Activated CD4-positive, alpha-beta T cell treated with anti-CD3 and anti-CD28 coated beads, Interleukin-2, amount 10 ng/mL, durations not matched to agents 7 days and 5 days (primary cell): ENCODE data around the gene TIPARP. TPM values are rescaled to one million over a fixed set of nuclear protein-coding genes. Genes with fewer than 3 reads are reported as not detected.

ENCODE experiments used
- CTCF ChIA-PET: fragments of 350-600 bp; sonication (Branson Sonifier 250); formaldehyde crosslinking; loops from one replicate; lab custom pipeline; 2021; ENCODE audit warnings: antibody characterized with exemption; lab: Charles Lee
- POLR2A ChIA-PET: fragments of 350-600 bp; sonication (Branson Sonifier 250); formaldehyde crosslinking; loops from one replicate; lab custom pipeline; 2021; ENCODE audit warnings: antibody characterized with exemption; lab: Charles Lee
- DNase-seq: peaks from one replicate; pipeline ENCODE4 v3.0.0-alpha.2; 2020
- H3K27ac Mint-ChIP-seq: one replicate; pipeline ENCODE4 v1.8.0; 2021; ENCODE audit warnings: mild to moderate bottlenecking, moderate library complexity, mixed read lengths
- H3K27me3 Mint-ChIP-seq: one replicate; pipeline ENCODE4 v1.8.0; 2021; ENCODE audit warnings: mixed read lengths
- H3K36me3 Mint-ChIP-seq: one replicate; pipeline ENCODE4 v1.8.0; 2021; ENCODE audit warnings: low read depth, mixed read lengths
- H3K4me1 Mint-ChIP-seq: one replicate; pipeline ENCODE4 v1.8.0; 2021; ENCODE audit warnings: mixed read lengths
- H3K4me3 Mint-ChIP-seq: one replicate; pipeline ENCODE4 v1.8.0; 2021; ENCODE audit warnings: mild to moderate bottlenecking, moderate library complexity, mixed read lengths
- H3K9me3 Mint-ChIP-seq: one replicate; pipeline ENCODE4 v1.8.0; 2021; ENCODE audit warnings: mixed read lengths
- total RNA-seq, 2 experiments: library from RNA; stranded (reverse); gene quantifications; one replicate each; pipeline ENCODE4 v1.2.3, GENCODE V29; 2021

The TIPARP gene
- total RNA-seq, 2 experiments from 2014 or later = 58.0 to 66.0 TPM

DNA sequence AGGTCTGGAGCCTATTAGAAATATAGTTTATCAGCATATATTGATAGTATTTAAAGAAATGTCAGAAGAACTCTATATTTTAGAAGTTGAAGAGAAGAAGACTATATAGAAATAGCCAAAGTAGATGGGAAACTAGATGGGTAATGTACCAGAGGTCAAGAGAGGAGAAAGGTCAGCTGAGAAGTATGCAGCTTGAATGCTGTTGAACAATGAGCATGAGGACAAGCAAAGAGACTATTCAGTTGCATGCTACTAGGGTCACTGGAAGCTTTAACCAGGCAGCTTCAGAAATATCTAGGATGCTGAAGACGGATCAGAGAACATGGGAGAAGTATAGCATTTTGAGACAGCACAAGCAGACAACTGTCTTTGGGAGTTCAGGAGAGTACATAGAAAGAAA lies 19.6 kb upstream of the TIPARP start:
- Mint-ChIP-seq H3K27ac (no peak overlapping the region), H3K9me3 (peaks cover 4% of the 10 kb centered on the region), H3K4me3 (no peak overlapping the region), H3K4me1 (peaks cover 8% of the 10 kb centered on the region), H3K36me3 (no peaks in the 10 kb centered on the region), H3K27me3 (peaks cover 12% of the 10 kb centered on the region)
- CTCF ChIA-PET = interaction anchor here (0.8 to 1.6 kb wide), 6 partner anchors 10 to 427 kb away, joined by 3 to 5 read pairs (median 4); no protein-coding TSS in a partner anchor
- DNase-seq = no peak
- POLR2A ChIA-PET = no interaction called here

GRCh38 chr3:156655819-156656550 lies 18.4 kb upstream of the TIPARP start:
- DNase-seq = no peak
- H3K9me3 Mint-ChIP-seq = peaks cover 4% of the 10 kb centered on the region
- H3K27me3 Mint-ChIP-seq = peaks cover 9% of the 10 kb centered on the region
- CTCF ChIA-PET = interaction anchor here (0.6 to 1.6 kb wide), 4 partner anchors 8 to 536 kb away, joined by 3 to 5 read pairs (median 4); partner anchors contain the start of gene KCNAB1
- H3K4me3 Mint-ChIP-seq = no peak overlapping the region
- POLR2A ChIA-PET = interaction anchor here (0.7 kb wide), 1 partner anchor 9 kb away, joined by 4 read pairs; no protein-coding TSS in a partner anchor
- H3K4me1 Mint-ChIP-seq = peaks cover 11% of the 10 kb centered on the region
- no peaks in the 10 kb centered on the region for H3K36me3 Mint-ChIP-seq
- no peak overlapping the region for H3K27ac Mint-ChIP-seq

DNA sequence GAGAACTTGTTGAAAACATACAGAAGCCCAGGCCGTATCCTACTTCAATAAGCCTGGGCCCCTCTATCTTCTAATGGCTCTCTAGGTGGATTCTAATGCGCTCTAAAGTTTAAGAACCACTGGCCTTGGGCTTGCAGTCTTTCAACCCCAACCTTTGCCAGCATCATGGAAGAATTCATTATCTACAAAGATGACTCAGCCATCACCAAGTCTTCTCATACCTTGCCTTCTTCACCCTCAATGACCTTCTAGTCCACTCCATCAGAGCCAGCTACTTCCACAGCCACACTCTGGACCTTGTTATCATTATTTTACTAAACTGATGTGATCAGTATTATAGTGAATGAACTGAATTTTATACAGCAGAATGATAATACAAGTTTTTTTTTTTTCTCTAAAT lies 16.9 kb upstream of the TIPARP start:
- no peaks in the 10 kb centered on the region for H3K36me3 Mint-ChIP-seq
- H3K4me3 Mint-ChIP-seq = no peak overlapping the region
- POLR2A ChIA-PET = no interaction called here
- H3K27ac Mint-ChIP-seq = no peak overlapping the region
- no peak for DNase-seq
- peaks cover 23% of the 10 kb centered on the region for H3K4me1 Mint-ChIP-seq
- H3K27me3 Mint-ChIP-seq = peaks cover 5% of the 10 kb centered on the region
- peaks cover 6% of the 10 kb centered on the region for H3K9me3 Mint-ChIP-seq
- CTCF ChIA-PET = no interaction called here

DNA sequence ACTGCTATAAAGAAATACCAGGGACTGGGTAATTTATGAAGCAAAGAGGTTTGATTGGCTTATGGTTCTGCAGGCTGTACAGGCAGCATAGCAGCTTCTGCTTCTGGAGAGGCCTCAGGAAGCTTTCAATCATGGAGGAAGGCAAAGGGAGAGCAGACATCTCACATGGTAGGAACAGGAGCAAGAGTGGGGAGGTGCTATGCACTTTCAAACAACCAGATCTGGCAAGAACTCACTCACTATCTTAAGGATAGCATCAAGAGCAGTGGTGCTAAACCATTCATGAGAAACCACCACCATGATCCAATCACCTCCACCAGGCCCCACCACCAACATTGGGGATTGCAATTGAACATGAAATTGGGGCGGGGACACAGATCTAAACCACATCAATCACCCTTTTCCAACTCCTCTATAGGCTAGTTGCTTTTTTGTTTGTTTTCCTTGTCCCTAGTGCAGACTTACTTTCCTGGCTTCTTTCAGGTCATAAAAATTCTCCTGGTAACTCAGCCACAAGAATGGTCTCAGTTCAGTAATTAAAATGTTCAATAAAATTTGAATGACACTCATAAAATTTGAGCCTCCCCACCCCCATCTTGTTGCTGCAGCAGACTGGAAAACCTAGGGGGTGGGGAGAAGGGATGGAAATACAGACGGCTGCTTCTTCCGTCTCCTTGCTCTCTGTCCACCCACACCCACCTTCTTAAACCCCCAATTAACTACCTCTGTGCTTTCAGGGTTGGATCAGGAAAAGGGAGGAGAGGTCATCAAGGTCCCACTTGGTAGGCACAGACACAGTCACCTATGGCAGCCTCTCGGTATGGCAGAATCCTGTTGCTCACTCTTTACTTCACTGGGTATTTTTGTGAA lies 16.3 kb upstream of the TIPARP start:
- POLR2A ChIA-PET = no interaction called here
- H3K4me3 Mint-ChIP-seq = no peak overlapping the region

GRCh38 chr3:156658732-156659090 lies 15.7 kb upstream of the TIPARP start:
- Mint-ChIP-seq H3K36me3 (peaks cover 7% of the 10 kb centered on the region), H3K4me1 (peaks cover 31% of the 10 kb centered on the region), H3K4me3 (no peak overlapping the region), H3K27me3 (peaks cover 5% of the 10 kb centered on the region), H3K27ac (no peak overlapping the region), H3K9me3 (peaks cover 6% of the 10 kb centered on the region)
- ChIA-PET POLR2A (no interaction called here), CTCF (no interaction called here)
- DNase-seq = no peak

More for the DNA sequence above, 16.3 kb upstream of the TIPARP start:
- peaks cover 27% of the 10 kb centered on the region for H3K4me1 Mint-ChIP-seq
- CTCF ChIA-PET = no interaction called here
- peaks cover 6% of the 10 kb centered on the region for H3K9me3 Mint-ChIP-seq
- H3K27ac Mint-ChIP-seq = no peak overlapping the region
- no peak for DNase-seq
- H3K27me3 Mint-ChIP-seq = peaks cover 5% of the 10 kb centered on the region
- H3K36me3 Mint-ChIP-seq = peaks cover 4% of the 10 kb centered on the region

DNA sequence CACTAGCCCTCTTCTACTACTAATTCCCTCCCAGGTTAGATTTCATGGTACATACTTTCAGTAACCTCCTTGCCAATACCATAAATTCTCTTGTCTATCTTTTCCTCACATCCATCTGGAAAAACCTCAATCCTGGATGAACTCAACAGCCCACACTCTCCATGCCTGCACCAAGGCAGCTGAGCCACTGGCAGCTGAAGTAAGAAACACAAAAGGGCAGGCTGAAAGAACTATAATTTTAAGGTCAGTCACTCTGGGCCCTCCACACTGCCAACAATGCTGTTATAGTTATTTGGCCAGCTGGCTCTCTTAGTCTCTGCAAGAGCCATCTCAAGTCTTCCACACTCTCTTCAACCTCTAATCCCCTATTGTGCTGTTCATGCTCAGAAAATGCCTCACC lies 15.1 kb upstream of the TIPARP start:
- Mint-ChIP-seq H3K27ac (no peak overlapping the region), H3K9me3 (peaks cover 6% of the 10 kb centered on the region), H3K4me1 (peaks cover 37% of the 10 kb centered on the region), H3K36me3 (peaks cover 7% of the 10 kb centered on the region), H3K4me3 (no peak overlapping the region), H3K27me3 (peaks cover 3% of the 10 kb centered on the region)
- ChIA-PET CTCF (no interaction called here), POLR2A (no interaction called here)
- DNase-seq = no peak

DNA sequence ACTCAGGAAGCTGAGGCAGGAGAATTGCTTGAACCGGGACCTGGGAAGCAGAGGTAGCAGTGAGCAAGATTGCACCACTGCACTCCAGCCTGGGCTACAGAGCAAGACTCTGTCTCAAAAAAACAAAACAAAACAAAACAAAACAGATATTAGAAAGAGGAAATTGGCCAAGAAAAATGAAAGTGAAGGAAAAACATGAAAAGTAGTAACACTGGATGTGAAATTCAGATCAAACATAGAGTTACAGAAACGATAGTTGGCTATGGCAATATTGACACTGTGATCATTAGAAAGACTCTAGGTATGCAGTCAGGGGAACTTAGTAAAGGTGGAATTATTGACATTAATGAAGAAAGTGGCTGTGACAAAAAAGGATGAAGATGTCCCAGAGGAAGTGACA lies 13.2 kb upstream of the TIPARP start:
- H3K27ac Mint-ChIP-seq = peak overlapping the region; percentile 47
- CTCF ChIA-PET = interaction anchor here (0.8 to 5.1 kb wide), 4 partner anchors 13 to 107 kb away, joined by 3 to 28 read pairs (median 3); partner anchors contain the start of genes SSR3 and TIPARP

GRCh38 chr3:156664011-156664830 lies 10.2 kb upstream of the TIPARP start:
- peak overlapping the region; percentile 93 for H3K27ac Mint-ChIP-seq
- peaks cover 21% of the 10 kb centered on the region for H3K36me3 Mint-ChIP-seq
- ChIA-PET POLR2A (interaction anchor here (0.8 kb wide), 1 partner anchor 11 kb away, joined by 4 read pairs; no protein-coding TSS in a partner anchor), CTCF (interaction anchor here (1.2 to 5.1 kb wide), 4 partner anchors 9 to 109 kb away, joined by 3 to 28 read pairs (median 4); partner anchors contain the start of gene TIPARP)
- H3K4me1 Mint-ChIP-seq = peaks cover 75% of the 10 kb centered on the region
- DNase-seq = no peak
- peak overlapping the region; percentile 46 for H3K4me3 Mint-ChIP-seq
- H3K9me3 Mint-ChIP-seq = peaks cover 7% of the 10 kb centered on the region
- no peaks in the 10 kb centered on the region for H3K27me3 Mint-ChIP-seq

More for the DNA sequence above, 13.2 kb upstream of the TIPARP start:
- no peak for DNase-seq
- H3K4me3 Mint-ChIP-seq = no peak overlapping the region
- POLR2A ChIA-PET = no interaction called here
- peaks cover 53% of the 10 kb centered on the region for H3K4me1 Mint-ChIP-seq
- no peaks in the 10 kb centered on the region for H3K27me3 Mint-ChIP-seq
- peaks cover 9% of the 10 kb centered on the region for H3K9me3 Mint-ChIP-seq
- H3K36me3 Mint-ChIP-seq = peaks cover 13% of the 10 kb centered on the region

DNA sequence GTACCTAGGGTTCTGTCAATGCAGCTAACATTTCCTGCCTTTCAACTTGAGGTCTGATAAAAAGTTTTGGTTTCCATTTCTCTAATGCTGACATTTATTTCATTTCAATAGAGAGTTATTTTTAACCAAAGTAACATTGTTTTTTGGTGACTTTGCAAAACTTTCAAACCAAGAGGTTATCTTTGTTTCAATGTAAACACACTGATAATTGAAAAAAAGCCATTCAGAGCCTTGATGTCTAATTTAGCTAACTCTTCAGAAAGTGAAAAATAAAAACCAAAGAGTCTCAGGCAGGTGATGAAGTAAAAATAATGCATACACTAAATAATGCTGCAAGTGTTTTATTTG lies 9.6 kb upstream of the TIPARP start:
- no peaks in the 10 kb centered on the region for H3K27me3 Mint-ChIP-seq
- peak overlapping the region; percentile 46 for H3K4me3 Mint-ChIP-seq
- DNase-seq = no peak
- ChIA-PET CTCF (interaction anchor here (0.5 to 5.1 kb wide), 4 partner anchors 9 to 42 kb away, joined by 3 to 28 read pairs (median 4); partner anchors contain the start of gene TIPARP), POLR2A (interaction anchor here (0.8 kb wide), 1 partner anchor 11 kb away, joined by 4 read pairs; no protein-coding TSS in a partner anchor)
- H3K4me1 Mint-ChIP-seq = peaks cover 76% of the 10 kb centered on the region
- H3K36me3 Mint-ChIP-seq = peaks cover 21% of the 10 kb centered on the region
- H3K9me3 Mint-ChIP-seq = peaks cover 7% of the 10 kb centered on the region
- H3K27ac Mint-ChIP-seq = peak overlapping the region; percentile 93

- Mint-ChIP-seq H3K9me3 (peaks cover 7% of the 10 kb centered on the region), H3K4me3 (peak overlapping the region; percentile 46), H3K36me3 (peaks cover 21% of the 10 kb centered on the region), H3K27me3 (no peaks in the 10 kb centered on the region), H3K27ac (peak overlapping the region; percentile 93), H3K4me1 (peaks cover 80% of the 10 kb centered on the region)
- CTCF ChIA-PET = interaction anchor here (0.5 to 5.1 kb wide), 6 partner anchors 9 to 60 kb away, joined by 3 to 28 read pairs (median 4); partner anchors contain the start of gene TIPARP
- POLR2A ChIA-PET = interaction anchor here (0.6 to 0.8 kb wide), 2 partner anchors 9 to 10 kb away, joined by 4 read pairs; no protein-coding TSS in a partner anchor
- no peak for DNase-seq
Measured at GRCh38 chr3:156665291-156665690, 9.1 kb upstream of the TIPARP start.

DNA sequence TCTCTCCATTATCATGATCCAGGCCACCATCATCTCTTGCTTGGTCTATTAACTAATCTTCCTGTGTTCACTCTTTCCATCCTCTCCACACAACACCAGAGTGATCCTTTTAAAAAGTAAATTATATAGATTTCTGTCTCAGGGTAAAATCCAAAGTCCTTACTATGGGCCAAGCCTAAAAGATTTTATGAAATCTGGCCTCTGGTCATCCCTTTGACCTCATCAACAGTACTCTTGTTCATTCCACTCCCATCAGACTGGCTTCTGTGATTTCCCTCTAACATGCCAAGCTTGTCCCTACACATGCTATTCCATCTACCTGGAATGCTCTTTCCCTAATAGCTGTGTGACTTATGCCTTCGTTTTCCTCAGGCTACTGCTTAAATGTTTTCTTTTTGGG lies 8.3 kb upstream of the TIPARP start:
- no peak overlapping the region for H3K4me3 Mint-ChIP-seq
- POLR2A ChIA-PET = no interaction called here

More for the DNA sequence above, 8.3 kb upstream of the TIPARP start:
- H3K27me3 Mint-ChIP-seq = no peaks in the 10 kb centered on the region
- CTCF ChIA-PET = interaction anchor here (1.4 to 5.1 kb wide), 2 partner anchors 8 to 11 kb away, joined by 5 to 28 read pairs; partner anchors contain the start of gene TIPARP
- H3K4me1 Mint-ChIP-seq = peaks cover 77% of the 10 kb centered on the region
- H3K27ac Mint-ChIP-seq = peak overlapping the region; percentile 21
- peaks cover 21% of the 10 kb centered on the region for H3K36me3 Mint-ChIP-seq
- no peak for DNase-seq
- H3K9me3 Mint-ChIP-seq = peaks cover 7% of the 10 kb centered on the region
